ENCODE measurements around the gene SLMAP.
"Not testable (repeated sequence)": the region's sequence is repeated elsewhere in the genome, so short reads cannot be mapped to it uniquely, and the experiment has no call there.

- TF ChIP-seq, protein P1, sequence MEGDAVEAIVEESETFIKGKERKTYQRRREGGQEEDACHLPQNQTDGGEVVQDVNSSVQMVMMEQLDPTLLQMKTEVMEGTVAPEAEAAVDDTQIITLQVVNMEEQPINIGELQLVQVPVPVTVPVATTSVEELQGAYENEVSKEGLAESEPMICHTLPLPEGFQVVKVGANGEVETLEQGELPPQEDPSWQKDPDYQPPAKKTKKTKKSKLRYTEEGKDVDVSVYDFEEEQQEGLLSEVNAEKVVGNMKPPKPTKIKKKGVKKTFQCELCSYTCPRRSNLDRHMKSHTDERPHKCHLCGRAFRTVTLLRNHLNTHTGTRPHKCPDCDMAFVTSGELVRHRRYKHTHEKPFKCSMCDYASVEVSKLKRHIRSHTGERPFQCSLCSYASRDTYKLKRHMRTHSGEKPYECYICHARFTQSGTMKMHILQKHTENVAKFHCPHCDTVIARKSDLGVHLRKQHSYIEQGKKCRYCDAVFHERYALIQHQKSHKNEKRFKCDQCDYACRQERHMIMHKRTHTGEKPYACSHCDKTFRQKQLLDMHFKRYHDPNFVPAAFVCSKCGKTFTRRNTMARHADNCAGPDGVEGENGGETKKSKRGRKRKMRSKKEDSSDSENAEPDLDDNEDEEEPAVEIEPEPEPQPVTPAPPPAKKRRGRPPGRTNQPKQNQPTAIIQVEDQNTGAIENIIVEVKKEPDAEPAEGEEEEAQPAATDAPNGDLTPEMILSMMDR (IDR thresholded peaks at IDR 0.05), result not testable (repeated sequence)
- not testable (repeated sequence) for TF ChIP-seq POLR2AphosphoS5 (IDR thresholded peaks at IDR 0.05; ENCODE audit: low read depth, low read length)
Observed at GRCh38 chr3:57884436-57884835, 128.3 kb downstream of the SLMAP start.
